SK-N-SH (cell line): ENCODE measurements around the gene ROPN1. TPM values are rescaled to one million over a fixed set of nuclear protein-coding genes. Genes with fewer than 3 reads are reported as not detected.

ENCODE experiments used
- CTCF ChIA-PET: fragments of 300-600, 350-600 bp; formaldehyde crosslinking; extraction: SDS; loops from one replicate; lab custom pipeline; 2021; lab: Yijun Ruan, JAX
- POLR2A ChIA-PET: fragments of 350-600 bp; sonication (Branson Sonifier 250); formaldehyde crosslinking; extraction: SDS; loops from one replicate; lab custom pipeline; 2020; ENCODE audit warnings: antibody characterized with exemption, inconsistent platforms; lab: Yijun Ruan, JAX
- DNase-seq: peaks from one replicate; pipeline ENCODE4 v3.0.0; 2012
- H2AFZ ChIP-seq: fragments of 200-600 bp; sonication (generic); 2 replicates; pipeline ENCODE4 v1.8.1; 2016; ENCODE audit warnings: antibody characterized with exemption, mild to moderate bottlenecking, low read depth
- H3F3A ChIP-seq: fragments of 200-600 bp; sonication (generic); replicated peaks from 2 replicates; pipeline ENCODE3; 2016; ENCODE audit warnings: antibody characterized with exemption, mild to moderate bottlenecking; ENCODE audit not compliant: insufficient read depth
- H3K27ac ChIP-seq, 2 experiments: fragments of 200-500 bp in 1 of 2; fragments of 200-600 bp in 1 of 2; sonication (Bioruptor generic) in 1 of 2; sonication (generic), shearing (Covaris generic) in 1 of 2; 2 replicates each; pipeline versions ENCODE4 v1.5.1 to v1.6.1; 2014 to 2016; ENCODE audit warnings: low read depth in 2 of 2, inconsistent platforms in 1 of 2, low read length in 1 of 2, mild to moderate bottlenecking in 1 of 2, mixed read lengths in 1 of 2
- H3K27me3 ChIP-seq: fragments of 200-600 bp; sonication (generic), shearing (Covaris generic); 2 replicates; pipeline ENCODE4 v1.6.1; 2016; ENCODE audit warnings: mixed run types; ENCODE audit not compliant: insufficient read depth
- H3K36me3 ChIP-seq, 2 experiments: fragments of 200-500 bp in 1 of 2; fragments of 200-600 bp in 1 of 2; sonication (Bioruptor generic) in 1 of 2; sonication (generic) in 1 of 2; replicated peaks in 1 of 2; 2 replicates each; pipeline versions ENCODE3 to v1.5.1; 2014 to 2016; ENCODE audit warnings: low read length in 1 of 2, mild to moderate bottlenecking in 1 of 2; ENCODE audit not compliant: insufficient read depth in 2 of 2, control insufficient read depth in 1 of 2
- H3K4me1 ChIP-seq, 2 experiments: fragments of 200-500 bp in 1 of 2; fragments of 200-600 bp in 1 of 2; sonication (Bioruptor generic) in 1 of 2; sonication (generic), shearing (Covaris generic) in 1 of 2; 2 replicates each; pipeline versions ENCODE4 v1.5.1 to v1.6.1; 2014 to 2016; ENCODE audit warnings: low read depth in 1 of 2, low read length in 1 of 2, mixed run types in 1 of 2; ENCODE audit not compliant: insufficient read depth in 2 of 2, control insufficient read depth in 1 of 2
- H3K4me2 ChIP-seq: fragments of 200-600 bp; sonication (generic), shearing (Covaris generic); 2 replicates; pipeline ENCODE4 v1.6.1; 2017; ENCODE audit warnings: mixed run types
- H3K4me3 ChIP-seq, 2 experiments: fragments of 200-500 bp in 1 of 2; fragments of 200-600 bp in 1 of 2; sonication (Bioruptor generic) in 1 of 2; sonication (generic), shearing (Covaris generic) in 1 of 2; 2 replicates each; pipeline versions ENCODE4 v1.5.1 to v1.8.1; 2014 to 2016; ENCODE audit warnings: low read depth in 2 of 2, inconsistent platforms in 1 of 2, low read length in 1 of 2, mild to moderate bottlenecking in 1 of 2, mixed read lengths in 1 of 2, moderate library complexity in 1 of 2
- H3K79me2 ChIP-seq: fragments of 200-600 bp; sonication (generic); 2 replicates; pipeline ENCODE4 v1.8.1; 2017; ENCODE audit warnings: mild to moderate bottlenecking; ENCODE audit not compliant: insufficient read depth
- H3K9ac ChIP-seq: fragments of 200-600 bp; sonication (generic); 2 replicates; pipeline ENCODE4 v1.6.1; 2017; ENCODE audit warnings: mixed run types
- H3K9me2 ChIP-seq: fragments of 200-600 bp; sonication (generic); 2 replicates; pipeline ENCODE4 v1.6.1; 2017; ENCODE audit warnings: mixed run types
- H3K9me3 ChIP-seq: fragments of 200-600 bp; sonication (generic); 2 replicates; pipeline ENCODE4 v1.6.1; 2017; ENCODE audit warnings: mixed run types, mild to moderate bottlenecking, moderate library complexity
- H4K20me1 ChIP-seq: fragments of 200-600 bp; sonication (generic); 2 replicates; pipeline ENCODE4 v1.6.1; 2017; ENCODE audit warnings: mild to moderate bottlenecking, mixed run types; ENCODE audit not compliant: insufficient read depth
- FOSL2 ChIP-seq: IDR thresholded peaks from 2 replicates; pipeline ENCODE4 v1.4.0; 2012; ENCODE audit warnings: low read depth, mild to moderate bottlenecking, moderate library complexity, borderline replicate concordance
- FOXJ3 ChIP-seq: sonication (generic); formaldehyde crosslinking; IDR thresholded peaks from 2 replicates; pipeline ENCODE4 v1.5.1; 2020; ENCODE audit warnings: mild to moderate bottlenecking, missing genetic modification reagents
- FOXM1 ChIP-seq: IDR thresholded peaks from 2 replicates; pipeline ENCODE4 v1.4.0; 2012; ENCODE audit warnings: low read depth, mild to moderate bottlenecking
- JUND ChIP-seq: IDR thresholded peaks from 2 replicates; pipeline ENCODE4 v1.4.0; 2012
- NFIC ChIP-seq: IDR thresholded peaks from 2 replicates; pipeline ENCODE4 v1.4.0; 2012; ENCODE audit warnings: borderline replicate concordance
- NRF1 ChIP-seq: IDR thresholded peaks from 2 replicates; pipeline ENCODE4 v1.6.1; 2012; ENCODE audit warnings: low read depth, mild to moderate bottlenecking, low read length
- POLR2AphosphoS5 ChIP-seq: IDR thresholded peaks from 2 replicates; pipeline ENCODE4 v1.6.1; 2012; ENCODE audit warnings: low read depth, low read length
- RAD21 ChIP-seq: IDR thresholded peaks from 2 replicates; pipeline ENCODE4 v1.6.1; 2012; ENCODE audit warnings: mild to moderate bottlenecking, low read length
- RCOR1 ChIP-seq: fragments of 150-350 bp; IDR thresholded peaks from 2 replicates; pipeline ENCODE4 v1.6.1; 2017; ENCODE audit warnings: antibody characterized with exemption, low read length
- RFX5 ChIP-seq: IDR thresholded peaks from 2 replicates; pipeline ENCODE4 v1.6.1; 2012; ENCODE audit warnings: mild to moderate bottlenecking, improper control_type of control experiment, low read length
- TEAD4 ChIP-seq: IDR thresholded peaks from 2 replicates; pipeline ENCODE4 v1.4.0; 2012; ENCODE audit warnings: mild to moderate bottlenecking, borderline replicate concordance; ENCODE audit not compliant: insufficient read depth
- WGBS: methylation state at CpG from one replicate; pipeline ENCODE4 v1.1.6; 2017; ENCODE audit warnings: low lambda C conversion rate; 5-methylcytosine and 5-hydroxymethylcytosine counted together
- polyA plus RNA-seq, 3 experiments: library from polyadenylated mRNA; depleted of rRNA; stranded (reverse); fragments of >200 nt; gene quantifications; 2 replicates each; pipeline ENCODE4 v1.2.3, GENCODE V29; 2012
- TF ChIP-seq, protein P1 (sequence below): IDR thresholded peaks from 2 replicates; pipeline ENCODE4 v1.4.0; 2012; ENCODE audit warnings: low read depth, borderline replicate concordance
- TF ChIP-seq, protein P2 (sequence below): IDR thresholded peaks from 2 replicates; pipeline ENCODE4 v1.6.1; 2012; ENCODE audit warnings: mild to moderate bottlenecking, low read depth, low read length, moderate library complexity
- TF ChIP-seq, protein P3 (sequence below): IDR thresholded peaks from 2 replicates; pipeline ENCODE4 v1.4.0; 2012; ENCODE audit warnings: low read depth, borderline replicate concordance

ROPN1 gene
- polyA plus RNA-seq, 1 of the 3 experiments (the other 2 are of a cell fraction) = 0.05 TPM

DNA sequence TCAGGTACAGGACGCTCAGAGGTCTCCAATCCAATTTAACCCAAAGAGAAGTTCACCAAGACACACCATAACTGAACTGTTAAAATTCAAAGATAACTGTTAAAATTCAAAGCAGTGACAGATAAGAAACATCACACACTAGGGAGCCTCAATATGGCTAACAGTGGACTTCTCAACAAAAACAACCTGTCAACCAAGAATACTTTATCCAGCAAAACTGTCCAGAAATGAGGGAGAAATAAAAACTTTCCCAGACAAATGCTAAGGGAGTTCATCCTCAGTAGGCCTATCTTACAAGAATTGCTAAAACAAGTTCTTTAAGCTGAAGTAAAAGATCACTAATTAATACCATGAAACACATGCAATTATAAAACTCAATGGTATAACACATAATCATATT is 71.5 kb downstream of the ROPN1 start:
- H3F3A ChIP-seq = no peaks in the 10 kb centered on the region
- H2AFZ ChIP-seq = no peak overlapping the region
- DNase-seq = no peak
- H3K36me3 ChIP-seq = peaks cover 62 to 92% of the 10 kb centered on the region in 2 experiments
- ChIA-PET CTCF (no interaction called here), POLR2A (no interaction called here)
- H3K4me3 ChIP-seq = no peak overlapping the region
- no peak overlapping the region for H3K4me2 ChIP-seq
- no peaks in the 10 kb centered on the region for H3K4me1 ChIP-seq
- no peaks in the 10 kb centered on the region for H3K9me2 ChIP-seq
- H3K9ac ChIP-seq = no peak overlapping the region
- no peaks in the 10 kb centered on the region for H3K27me3 ChIP-seq
- H3K27ac ChIP-seq = no peak overlapping the region
- H3K9me3 ChIP-seq = peaks cover 30% of the 10 kb centered on the region; the same call in 1 of the 2 replicates
- WGBS = 97% methylated on average over 1 of the region's 1 CpG
- no peak for TF ChIP-seq FOXJ3
- TF ChIP-seq, protein P1, sequence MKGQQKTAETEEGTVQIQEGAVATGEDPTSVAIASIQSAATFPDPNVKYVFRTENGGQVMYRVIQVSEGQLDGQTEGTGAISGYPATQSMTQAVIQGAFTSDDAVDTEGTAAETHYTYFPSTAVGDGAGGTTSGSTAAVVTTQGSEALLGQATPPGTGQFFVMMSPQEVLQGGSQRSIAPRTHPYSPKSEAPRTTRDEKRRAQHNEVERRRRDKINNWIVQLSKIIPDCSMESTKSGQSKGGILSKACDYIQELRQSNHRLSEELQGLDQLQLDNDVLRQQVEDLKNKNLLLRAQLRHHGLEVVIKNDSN = no peak
- TF ChIP-seq, protein P2, sequence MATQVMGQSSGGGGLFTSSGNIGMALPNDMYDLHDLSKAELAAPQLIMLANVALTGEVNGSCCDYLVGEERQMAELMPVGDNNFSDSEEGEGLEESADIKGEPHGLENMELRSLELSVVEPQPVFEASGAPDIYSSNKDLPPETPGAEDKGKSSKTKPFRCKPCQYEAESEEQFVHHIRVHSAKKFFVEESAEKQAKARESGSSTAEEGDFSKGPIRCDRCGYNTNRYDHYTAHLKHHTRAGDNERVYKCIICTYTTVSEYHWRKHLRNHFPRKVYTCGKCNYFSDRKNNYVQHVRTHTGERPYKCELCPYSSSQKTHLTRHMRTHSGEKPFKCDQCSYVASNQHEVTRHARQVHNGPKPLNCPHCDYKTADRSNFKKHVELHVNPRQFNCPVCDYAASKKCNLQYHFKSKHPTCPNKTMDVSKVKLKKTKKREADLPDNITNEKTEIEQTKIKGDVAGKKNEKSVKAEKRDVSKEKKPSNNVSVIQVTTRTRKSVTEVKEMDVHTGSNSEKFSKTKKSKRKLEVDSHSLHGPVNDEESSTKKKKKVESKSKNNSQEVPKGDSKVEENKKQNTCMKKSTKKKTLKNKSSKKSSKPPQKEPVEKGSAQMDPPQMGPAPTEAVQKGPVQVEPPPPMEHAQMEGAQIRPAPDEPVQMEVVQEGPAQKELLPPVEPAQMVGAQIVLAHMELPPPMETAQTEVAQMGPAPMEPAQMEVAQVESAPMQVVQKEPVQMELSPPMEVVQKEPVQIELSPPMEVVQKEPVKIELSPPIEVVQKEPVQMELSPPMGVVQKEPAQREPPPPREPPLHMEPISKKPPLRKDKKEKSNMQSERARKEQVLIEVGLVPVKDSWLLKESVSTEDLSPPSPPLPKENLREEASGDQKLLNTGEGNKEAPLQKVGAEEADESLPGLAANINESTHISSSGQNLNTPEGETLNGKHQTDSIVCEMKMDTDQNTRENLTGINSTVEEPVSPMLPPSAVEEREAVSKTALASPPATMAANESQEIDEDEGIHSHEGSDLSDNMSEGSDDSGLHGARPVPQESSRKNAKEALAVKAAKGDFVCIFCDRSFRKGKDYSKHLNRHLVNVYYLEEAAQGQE = no peak
- TF ChIP-seq FOXM1 = no peak
- TF ChIP-seq FOSL2 = no peak
- no peak for TF ChIP-seq POLR2AphosphoS5
- TF ChIP-seq RFX5 = no peak
- no peak for TF ChIP-seq RAD21
- H4K20me1 ChIP-seq = no peaks in the 10 kb centered on the region
- peaks cover 21% of the 10 kb centered on the region; the same call in 1 of the 2 replicates for H3K79me2 ChIP-seq

DNA sequence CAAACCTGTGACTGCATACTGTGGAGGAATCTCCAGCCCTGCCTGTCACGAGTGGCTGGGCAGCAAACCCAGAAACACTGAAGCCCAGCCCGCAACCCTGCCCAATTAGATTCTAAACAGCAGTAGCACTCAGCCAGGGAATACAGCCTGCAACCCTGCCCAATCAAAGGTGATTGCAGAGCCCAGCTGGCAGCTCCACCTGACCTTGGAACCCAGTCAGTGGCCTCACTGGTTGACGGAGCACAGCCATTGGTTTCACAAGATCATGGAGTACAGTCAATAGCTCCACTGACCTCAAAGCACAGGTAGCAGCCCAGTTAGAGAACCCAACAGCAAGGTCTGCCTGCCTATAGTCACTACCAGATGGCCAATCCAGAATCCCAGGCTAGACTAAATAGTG is 72.6 kb downstream of the ROPN1 start:
- Histone ChIP-seq H3K9ac (no peak overlapping the region), H3K4me3 (no peak overlapping the region), H3K4me2 (no peak overlapping the region), H4K20me1 (no peaks in the 10 kb centered on the region), H3K36me3 (peaks cover 73 to 90% of the 10 kb centered on the region in 2 experiments), H3K9me3 (peaks cover 30% of the 10 kb centered on the region; the same call in 1 of the 2 replicates)
- DNase-seq = no peak
- POLR2A ChIA-PET = no interaction called here
- CTCF ChIA-PET = interaction anchor here (1.0 to 1.7 kb wide), 3 partner anchors 12 to 191 kb away, joined by 3 to 4 read pairs (median 4); no protein-coding TSS in a partner anchor
- TF ChIP-seq NFIC (no peak), POLR2AphosphoS5 (no peak), JUND (no peak), TEAD4 (no peak), RCOR1 (no peak), RAD21 (no peak), NRF1 (no peak)
- TF ChIP-seq, protein P1 = no peak
- TF ChIP-seq, protein P3, sequence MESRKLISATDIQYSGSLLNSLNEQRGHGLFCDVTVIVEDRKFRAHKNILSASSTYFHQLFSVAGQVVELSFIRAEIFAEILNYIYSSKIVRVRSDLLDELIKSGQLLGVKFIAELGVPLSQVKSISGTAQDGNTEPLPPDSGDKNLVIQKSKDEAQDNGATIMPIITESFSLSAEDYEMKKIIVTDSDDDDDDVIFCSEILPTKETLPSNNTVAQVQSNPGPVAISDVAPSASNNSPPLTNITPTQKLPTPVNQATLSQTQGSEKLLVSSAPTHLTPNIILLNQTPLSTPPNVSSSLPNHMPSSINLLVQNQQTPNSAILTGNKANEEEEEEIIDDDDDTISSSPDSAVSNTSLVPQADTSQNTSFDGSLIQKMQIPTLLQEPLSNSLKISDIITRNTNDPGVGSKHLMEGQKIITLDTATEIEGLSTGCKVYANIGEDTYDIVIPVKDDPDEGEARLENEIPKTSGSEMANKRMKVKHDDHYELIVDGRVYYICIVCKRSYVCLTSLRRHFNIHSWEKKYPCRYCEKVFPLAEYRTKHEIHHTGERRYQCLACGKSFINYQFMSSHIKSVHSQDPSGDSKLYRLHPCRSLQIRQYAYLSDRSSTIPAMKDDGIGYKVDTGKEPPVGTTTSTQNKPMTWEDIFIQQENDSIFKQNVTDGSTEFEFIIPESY = no peak
- TF ChIP-seq, all 33 proteins: peak for 0
- Histone ChIP-seq H3K27ac (no peak overlapping the region), H3K9me2 (no peaks in the 10 kb centered on the region), H3K79me2 (peaks cover 21% of the 10 kb centered on the region; the same call in 1 of the 2 replicates), H3F3A (peaks cover 4% of the 10 kb centered on the region), H3K4me1 (no peaks in the 10 kb centered on the region), H2AFZ (no peak overlapping the region), H3K27me3 (no peaks in the 10 kb centered on the region)
- 100% methylated on average over 1 of the region's 3 CpGs for WGBS
